Measurements from ENCODE around the gene KCNQ1.

DNA sequence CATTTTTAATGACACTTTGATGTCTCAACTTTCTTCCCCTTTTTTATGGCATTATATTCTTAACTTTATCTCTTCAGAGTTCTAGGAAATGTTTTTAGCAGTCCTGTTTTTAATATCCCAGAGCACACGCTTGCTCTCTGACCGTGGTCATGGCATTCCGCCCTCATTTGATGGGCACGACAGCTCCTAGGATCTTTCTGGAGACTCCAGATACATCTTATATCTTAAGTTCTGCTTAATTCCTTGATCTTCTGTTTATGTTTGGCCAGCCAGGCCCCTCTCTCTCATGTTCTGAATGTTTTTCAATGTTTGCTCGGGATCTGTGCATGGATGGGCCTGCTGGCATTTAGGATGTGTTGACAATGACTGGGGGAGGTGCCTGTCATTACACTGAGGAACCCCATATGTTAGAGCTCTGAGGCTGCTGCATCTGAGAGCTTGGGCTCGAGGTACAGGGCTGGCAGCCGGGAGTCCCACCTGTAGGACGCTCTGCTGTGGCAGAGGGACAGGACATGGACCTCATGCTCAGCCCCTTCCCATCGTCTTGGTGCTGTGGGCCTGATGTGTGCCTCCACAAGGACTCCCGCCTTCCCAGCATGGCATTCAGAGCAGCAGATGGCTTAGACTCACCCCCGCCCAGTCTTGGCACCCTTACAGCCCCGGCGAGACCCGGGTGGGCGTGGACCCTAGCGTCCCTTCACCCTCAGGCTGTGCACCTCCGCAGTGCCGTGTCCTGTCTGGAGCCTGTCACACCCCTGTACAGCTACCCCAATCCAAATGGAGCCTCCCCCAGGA, 365.8 kb downstream of the KCNQ1 start:
- TF ChIP-seq, protein P1, sequence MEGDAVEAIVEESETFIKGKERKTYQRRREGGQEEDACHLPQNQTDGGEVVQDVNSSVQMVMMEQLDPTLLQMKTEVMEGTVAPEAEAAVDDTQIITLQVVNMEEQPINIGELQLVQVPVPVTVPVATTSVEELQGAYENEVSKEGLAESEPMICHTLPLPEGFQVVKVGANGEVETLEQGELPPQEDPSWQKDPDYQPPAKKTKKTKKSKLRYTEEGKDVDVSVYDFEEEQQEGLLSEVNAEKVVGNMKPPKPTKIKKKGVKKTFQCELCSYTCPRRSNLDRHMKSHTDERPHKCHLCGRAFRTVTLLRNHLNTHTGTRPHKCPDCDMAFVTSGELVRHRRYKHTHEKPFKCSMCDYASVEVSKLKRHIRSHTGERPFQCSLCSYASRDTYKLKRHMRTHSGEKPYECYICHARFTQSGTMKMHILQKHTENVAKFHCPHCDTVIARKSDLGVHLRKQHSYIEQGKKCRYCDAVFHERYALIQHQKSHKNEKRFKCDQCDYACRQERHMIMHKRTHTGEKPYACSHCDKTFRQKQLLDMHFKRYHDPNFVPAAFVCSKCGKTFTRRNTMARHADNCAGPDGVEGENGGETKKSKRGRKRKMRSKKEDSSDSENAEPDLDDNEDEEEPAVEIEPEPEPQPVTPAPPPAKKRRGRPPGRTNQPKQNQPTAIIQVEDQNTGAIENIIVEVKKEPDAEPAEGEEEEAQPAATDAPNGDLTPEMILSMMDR (conservative IDR thresholded peaks at IDR 0.05): no peak
- no peak for TF ChIP-seq EZH2 (IDR thresholded peaks at IDR 0.05; ENCODE audit: low read depth)
